Measurements from ENCODE around the gene LIMK2.
"Not testable (repeated sequence)": the region's sequence is repeated elsewhere in the genome, so short reads cannot be mapped to it uniquely, and the experiment has no call there.

Gene LIMK2

GRCh38 chr22:31212783-31213629 lies 908 bp downstream of the LIMK2 start:
- no peak for DNase-seq

GRCh38 chr22:31215018-31215535 lies 3.0 kb downstream of the LIMK2 start:
- DNase-seq = no peak

GRCh38 chr22:31218565-31219262 lies 6.6 kb downstream of the LIMK2 start:
- DNase-seq = no peak

GRCh38 chr22:31221084-31221483 lies 9.0 kb downstream of the LIMK2 start:
- DNase-seq = no peak

- no peak for DNase-seq
These were observed 10.6 kb downstream of the LIMK2 start for GRCh38 chr22:31222736-31223135.

DNA sequence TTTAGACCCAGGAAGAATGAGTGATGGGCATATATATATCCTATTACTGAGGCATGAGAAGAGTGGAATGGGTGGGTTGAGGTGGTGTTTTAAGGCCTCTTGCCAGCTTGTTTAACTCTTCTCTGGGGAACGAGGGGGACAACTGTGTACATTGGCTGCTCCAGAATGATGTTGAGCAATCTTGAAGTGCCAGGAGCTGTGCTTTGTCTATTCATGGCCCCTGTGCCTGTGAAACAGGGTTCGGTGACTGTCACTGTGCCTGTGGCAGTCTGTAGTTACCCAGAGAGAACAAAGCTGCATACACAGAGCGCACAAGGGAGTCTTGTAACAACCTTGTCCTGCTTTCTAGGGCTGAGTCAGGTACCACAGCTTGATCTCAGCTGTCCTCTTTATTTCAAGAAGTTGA lies 11.7 kb downstream of the LIMK2 start:
- peak; percentile 14 for DNase-seq

GRCh38 chr22:31224691-31225090 lies 12.6 kb downstream of the LIMK2 start:
- DNase-seq = not testable (repeated sequence)

DNA sequence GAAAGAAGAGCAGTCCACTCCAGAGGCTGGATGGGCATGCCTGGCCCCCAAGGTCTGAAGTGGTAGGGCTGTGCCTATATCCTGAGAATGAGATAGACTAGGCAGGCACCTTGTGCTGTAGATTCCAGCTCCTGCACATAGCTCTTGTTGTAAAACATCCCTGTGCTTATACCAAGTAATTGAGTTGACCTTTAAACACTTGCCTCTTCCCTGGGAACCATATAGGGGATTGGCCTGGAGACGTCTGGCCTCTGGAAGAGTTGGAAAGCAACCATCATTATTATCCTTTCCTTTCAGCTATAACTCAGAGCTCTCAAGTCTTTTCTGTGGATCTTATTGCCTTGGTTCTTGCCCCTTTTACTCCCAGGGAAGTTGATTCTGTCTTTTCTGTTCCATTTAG lies 15.1 kb downstream of the LIMK2 start:
- DNase-seq = no peak

DNA sequence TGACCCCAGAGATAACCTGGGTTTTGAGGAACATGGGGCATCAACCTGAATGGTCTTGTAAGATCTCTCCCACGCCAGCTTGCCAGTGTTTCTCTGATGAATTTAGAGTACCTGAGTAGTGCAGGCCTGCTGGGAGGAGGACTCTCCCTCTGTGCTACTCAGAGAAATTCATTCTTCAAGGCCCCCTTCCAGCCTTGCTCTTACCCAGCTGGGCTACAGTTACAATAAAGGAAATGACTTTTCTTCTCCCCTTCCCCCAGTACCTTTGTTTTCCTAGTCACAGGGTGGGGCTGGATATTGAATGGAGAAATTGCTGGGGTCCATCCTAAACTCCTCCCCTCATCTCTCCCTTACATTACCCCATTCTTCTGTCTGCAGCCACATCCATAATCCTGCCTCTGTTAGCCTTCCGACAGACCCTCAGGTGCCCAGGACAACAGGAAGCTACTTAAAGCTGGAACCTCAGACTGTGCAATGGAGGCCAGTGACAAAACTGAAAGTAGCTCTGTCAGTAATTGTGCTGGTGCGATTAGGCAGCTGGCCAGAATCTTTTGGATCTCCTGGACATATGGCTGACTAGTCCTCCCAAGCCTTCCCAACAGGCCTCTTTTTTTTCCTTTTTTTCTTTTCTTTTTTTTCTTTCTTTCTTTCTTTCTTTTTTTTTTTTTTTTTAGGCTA lies 17.4 kb downstream of the LIMK2 start:
- peak; percentile 48 for DNase-seq

- DNase-seq = no peak
These were observed 18.2 kb downstream of the LIMK2 start for GRCh38 chr22:31230155-31230870.

DNA sequence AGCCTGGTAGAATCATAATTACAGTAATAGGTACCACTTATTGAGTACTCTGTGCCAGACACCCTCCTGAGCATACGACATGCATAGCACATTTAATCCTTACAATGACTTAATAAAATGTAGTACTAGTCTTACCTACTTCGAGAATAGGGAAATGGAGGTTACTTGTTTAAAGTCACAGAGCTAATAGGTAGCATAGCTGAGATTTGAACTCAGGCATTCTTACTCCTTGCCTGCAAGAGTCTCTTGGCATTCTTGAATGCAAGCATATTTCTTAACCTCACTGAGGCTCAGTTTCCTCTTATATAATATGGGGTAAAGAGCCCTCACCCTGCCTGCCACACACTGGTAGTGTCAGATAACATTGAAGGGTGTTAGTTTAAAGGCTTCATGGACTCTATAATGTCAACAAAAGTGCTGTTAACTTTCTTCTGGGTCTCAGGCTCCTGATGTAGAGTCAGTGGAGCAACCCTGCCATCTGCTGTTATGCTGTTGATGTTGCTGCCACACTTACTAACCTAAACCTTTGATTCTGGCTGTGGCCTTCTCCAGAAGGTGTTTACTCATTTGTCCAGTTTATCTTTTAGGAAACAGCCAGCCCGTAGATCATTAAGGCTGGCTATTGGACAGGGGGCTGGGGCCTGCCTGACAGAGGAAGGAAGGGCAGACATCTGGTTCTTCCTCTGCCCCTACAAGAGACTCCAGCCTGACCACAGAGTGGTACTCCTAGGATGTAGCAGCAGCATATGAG lies 18.9 kb downstream of the LIMK2 start:
- no peak for DNase-seq

DNA sequence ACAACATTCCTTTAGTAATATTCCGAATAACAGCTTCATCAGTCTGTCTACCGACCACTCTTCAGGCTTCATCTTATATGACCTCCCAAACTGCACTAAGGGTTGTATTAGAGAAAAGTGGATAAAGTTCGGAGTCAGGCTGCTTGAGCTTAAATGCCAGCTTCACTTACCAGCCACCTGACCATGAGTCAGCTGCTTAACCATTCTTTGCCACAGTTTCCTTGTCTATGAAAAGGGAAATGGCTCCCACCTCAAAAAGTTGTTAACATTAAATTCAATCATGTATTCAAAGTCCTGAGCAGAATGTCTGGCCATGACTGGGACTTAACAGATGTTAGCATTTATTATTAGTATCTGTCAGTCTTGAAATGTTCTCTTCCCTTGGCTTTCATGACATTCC lies 20.9 kb downstream of the LIMK2 start:
- DNase-seq = no peak

DNA sequence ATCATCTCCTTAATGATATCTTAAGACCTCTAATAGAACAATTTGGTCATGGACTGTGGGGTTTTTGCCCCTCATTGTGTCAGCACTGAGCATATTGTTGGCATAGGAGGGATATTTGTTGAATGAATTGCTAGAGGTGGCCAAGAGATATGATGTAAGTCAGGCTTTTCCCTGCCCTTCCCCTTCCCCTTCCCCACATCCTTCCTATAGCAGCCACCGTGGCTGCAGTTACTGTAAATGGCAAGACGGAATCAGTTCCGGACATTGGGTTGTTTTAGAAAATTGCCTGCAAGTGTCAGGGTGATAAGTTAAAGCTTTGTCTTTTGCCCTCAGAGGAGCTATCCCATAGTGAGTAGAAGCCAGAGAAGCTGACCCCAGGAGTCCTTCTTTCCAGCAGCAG lies 23.0 kb downstream of the LIMK2 start:
- DNase-seq = no peak

GRCh38 chr22:31236044-31236443 lies 23.9 kb downstream of the LIMK2 start:
- not testable (repeated sequence) for DNase-seq

GRCh38 chr22:31238057-31238456 lies 26.0 kb downstream of the LIMK2 start:
- DNase-seq = no peak

GRCh38 chr22:31239771-31240370 lies 27.8 kb downstream of the LIMK2 start:
- DNase-seq = no peak

GRCh38 chr22:31241200-31241599 lies 29.1 kb downstream of the LIMK2 start:
- no peak for DNase-seq

DNA sequence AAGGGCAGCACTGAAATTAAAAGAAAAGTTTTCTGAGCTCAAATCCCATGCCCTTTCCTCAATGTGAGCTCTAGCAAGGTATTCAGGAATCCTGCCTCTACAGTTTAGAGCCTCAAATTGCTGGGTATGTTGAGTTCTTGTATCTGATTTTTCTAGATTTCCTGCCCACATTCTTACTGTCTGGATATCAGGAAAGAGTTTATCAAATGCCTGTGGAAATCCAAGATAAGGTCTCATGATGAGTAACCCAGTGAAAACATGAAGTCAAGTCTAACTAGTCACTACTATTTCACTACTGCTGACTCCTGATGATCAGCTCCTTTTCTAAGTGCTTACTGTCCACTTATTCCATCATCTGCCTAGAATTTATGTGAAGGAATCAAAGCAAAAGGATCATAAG lies 29.8 kb downstream of the LIMK2 start:
- DNase-seq = no peak

- no peak for DNase-seq
These were observed 31.4 kb downstream of the LIMK2 start for GRCh38 chr22:31243339-31244045.

DNA sequence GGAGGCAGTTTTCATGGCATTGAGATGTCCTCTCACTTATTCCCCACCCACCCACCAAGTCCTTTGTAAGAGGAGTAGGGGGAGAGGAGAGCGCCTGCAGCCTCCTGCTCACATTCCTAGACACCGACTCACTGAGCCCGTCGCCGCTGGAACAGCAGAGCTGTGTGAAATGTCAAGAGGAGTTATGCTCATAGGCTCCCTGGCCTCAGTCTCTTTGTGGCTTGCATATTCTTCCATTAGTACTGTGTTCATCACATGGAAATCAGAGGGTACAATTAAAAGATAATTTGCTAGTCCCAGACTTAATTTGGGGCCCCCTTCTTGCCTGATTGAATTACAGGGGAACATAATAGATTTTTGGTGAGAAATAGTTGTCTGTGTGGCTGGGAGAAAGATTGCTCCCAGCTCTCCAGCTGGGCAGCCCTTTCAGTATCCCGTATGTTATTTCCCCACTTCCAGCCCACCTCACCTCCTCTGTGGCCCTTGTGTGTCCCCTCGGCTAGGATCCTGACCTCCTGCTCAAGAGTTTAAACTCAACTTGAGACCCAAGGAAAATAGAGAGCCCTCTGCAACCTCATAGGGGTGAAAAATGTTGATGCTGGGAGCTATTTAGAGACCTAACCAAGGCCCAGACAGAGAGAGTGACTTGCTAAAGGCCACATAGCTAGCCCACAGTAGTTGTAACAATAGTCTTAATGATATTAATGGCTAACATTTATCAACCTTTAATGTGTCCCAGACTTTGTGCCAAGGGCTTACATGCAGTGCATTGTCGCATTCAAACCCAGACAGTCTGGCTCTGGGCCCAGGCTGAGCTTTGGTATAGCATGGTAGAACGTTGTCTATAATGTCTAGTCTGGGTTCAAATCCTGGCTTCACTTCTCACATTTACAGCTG lies 32.2 kb downstream of the LIMK2 start:
- no peak for DNase-seq
